Endothelial cell (in vitro differentiated cells): Measurements from ENCODE around the gene SLAMF1. TPM values are rescaled to one million over a fixed set of nuclear protein-coding genes. Genes with fewer than 3 reads are reported as not detected.

Experiments used
- DNase-seq: peaks from one replicate; pipeline ENCODE4 v3.0.0; 2021; ENCODE audit warnings: low spot score
- H3K27ac Mint-ChIP-seq: one replicate; pipeline ENCODE4 v1.8.0; 2021; ENCODE audit warnings: mixed read lengths, inconsistent platforms; ENCODE audit not compliant: unreplicated experiment
- H3K27me3 Mint-ChIP-seq: one replicate; pipeline ENCODE4 v1.8.0; 2021; ENCODE audit warnings: mild to moderate bottlenecking, moderate library complexity, mixed read lengths, inconsistent platforms; ENCODE audit not compliant: unreplicated experiment
- H3K36me3 Mint-ChIP-seq: one replicate; pipeline ENCODE4 v1.8.0; 2021; ENCODE audit warnings: mild to moderate bottlenecking, low read depth, mixed read lengths, inconsistent platforms; ENCODE audit not compliant: unreplicated experiment
- H3K4me1 Mint-ChIP-seq: one replicate; pipeline ENCODE4 v1.8.0; 2021; ENCODE audit warnings: mild to moderate bottlenecking, mixed read lengths, inconsistent platforms; ENCODE audit not compliant: unreplicated experiment
- H3K4me3 Mint-ChIP-seq: one replicate; pipeline ENCODE4 v1.8.0; 2021; ENCODE audit warnings: mild to moderate bottlenecking, mixed read lengths, inconsistent platforms; ENCODE audit not compliant: unreplicated experiment
- H3K9me3 Mint-ChIP-seq: one replicate; pipeline ENCODE4 v1.8.0; 2021; ENCODE audit warnings: mixed read lengths, inconsistent platforms; ENCODE audit not compliant: unreplicated experiment
- CTCF ChIP-seq: fragments of 200-600 bp; sonication (generic); IDR thresholded peaks from one replicate; pipeline ENCODE4 v1.5.0; 2021; ENCODE audit warnings: antibody characterized with exemption; ENCODE audit not compliant: unreplicated experiment
- total RNA-seq: library from RNA; stranded (reverse); fragmentation: NEBNext Ultra II Directional; extraction: Animal tissue kit (Norgen Biotek cat#: 25700); gene quantifications from one replicate; pipeline ENCODE4 v1.2.1, GENCODE V29; 2021; ENCODE audit not compliant: unreplicated experiment

SLAMF1 gene
- total RNA-seq, 1 donor from 2014 or later = not detected

GRCh38 chr1:160581961-160582360 is 64.9 kb downstream of the SLAMF1 start:
- Mint-ChIP-seq H3K4me1 (peaks cover 10% of the 10 kb centered on the region), H3K36me3 (no peaks in the 10 kb centered on the region), H3K4me3 (no peak overlapping the region), H3K27ac (no peak overlapping the region), H3K27me3 (no peaks in the 10 kb centered on the region), H3K9me3 (no peaks in the 10 kb centered on the region)
- no peak for TF ChIP-seq CTCF
- no peak for DNase-seq

- Mint-ChIP-seq H3K4me1 (peaks cover 10% of the 10 kb centered on the region), H3K9me3 (no peaks in the 10 kb centered on the region), H3K27ac (no peak overlapping the region), H3K27me3 (peaks cover 2% of the 10 kb centered on the region), H3K36me3 (no peaks in the 10 kb centered on the region), H3K4me3 (no peak overlapping the region)
- TF ChIP-seq CTCF = no peak
- no peak for DNase-seq
Measured at GRCh38 chr1:160580221-160580812, 66.5 kb downstream of the SLAMF1 start.

GRCh38 chr1:160579216-160579701 is 67.6 kb downstream of the SLAMF1 start, which contains the start of gene CD84:
CD84 (minus strand) TSS chr1:160579496; CDS start chr1:160579437, 59 bp downstream.
- Mint-ChIP-seq H3K36me3 (no peaks in the 10 kb centered on the region), H3K4me1 (peaks cover 6% of the 10 kb centered on the region), H3K27ac (no peak within 1 kb of the TSS), H3K9me3 (no peaks in the 10 kb centered on the region), H3K27me3 (peaks cover 2% of the 10 kb centered on the region), H3K4me3 (no peak within 1 kb of the TSS)
- TF ChIP-seq CTCF = no peak
- DNase-seq = no peak

GRCh38 chr1:160578525-160579191 is 68.2 kb downstream of the SLAMF1 start:
- no peaks in the 10 kb centered on the region for H3K9me3 Mint-ChIP-seq
- no peaks in the 10 kb centered on the region for H3K36me3 Mint-ChIP-seq
- H3K27me3 Mint-ChIP-seq = peaks cover 2% of the 10 kb centered on the region
- DNase-seq = no peak
- TF ChIP-seq CTCF = no peak
- no peak overlapping the region for H3K4me3 Mint-ChIP-seq
- H3K4me1 Mint-ChIP-seq = no peaks in the 10 kb centered on the region
- no peak overlapping the region for H3K27ac Mint-ChIP-seq

GRCh38 chr1:160578175-160578524 is 68.7 kb downstream of the SLAMF1 start:
- no peaks in the 10 kb centered on the region for H3K36me3 Mint-ChIP-seq
- H3K9me3 Mint-ChIP-seq = no peaks in the 10 kb centered on the region
- H3K27me3 Mint-ChIP-seq = peaks cover 2% of the 10 kb centered on the region

More at GRCh38 chr1:160578175-160578524, 68.7 kb downstream of the SLAMF1 start:
- Mint-ChIP-seq H3K4me1 (no peaks in the 10 kb centered on the region), H3K27ac (no peak overlapping the region), H3K4me3 (no peak overlapping the region)
- TF ChIP-seq CTCF = no peak
- DNase-seq = no peak
